AG04450 (cell line): ENCODE results near the gene DYNC1I1. TPM values are rescaled to one million over a fixed set of nuclear protein-coding genes. Genes with fewer than 3 reads are reported as not detected.

ENCODE experiments used
- CTCF ChIA-PET: fragments of 300-600, 350-600 bp; formaldehyde crosslinking; extraction: SDS; loops from one replicate; lab custom pipeline; 2022; ENCODE audit warnings: antibody characterized with exemption, inconsistent platforms; lab: Charles Lee
- POLR2A ChIA-PET: fragments of 350-600 bp; formaldehyde crosslinking; extraction: SDS; loops from one replicate; lab custom pipeline; 2021; ENCODE audit warnings: antibody characterized with exemption, inconsistent platforms; lab: Yijun Ruan, JAX
- DNase-seq: peaks from one replicate; pipeline ENCODE4 v3.0.0-alpha.2; 2011; ENCODE audit warnings: low read depth, low spot score
- H3K27ac ChIP-seq: one replicate; pipeline ENCODE4 v1.5.1; 2012; ENCODE audit warnings: low read depth, low read length, control low read depth
- H3K27me3 ChIP-seq: one replicate; pipeline ENCODE4 v1.6.0; 2012; ENCODE audit warnings: low read length; ENCODE audit not compliant: control insufficient read depth, insufficient read depth
- H3K4me3 ChIP-seq: 2 replicates; pipeline ENCODE4 v1.5.1; 2011; ENCODE audit warnings: mild to moderate bottlenecking, low read depth, low read length, control low read depth
- H3K9me3 ChIP-seq: 2 replicates; pipeline ENCODE4 v1.5.1; 2012; ENCODE audit warnings: low read length; ENCODE audit not compliant: control insufficient read depth, insufficient read depth
- CTCF ChIP-seq: IDR thresholded peaks from 2 replicates; pipeline ENCODE4 v1.5.1; 2011; ENCODE audit warnings: low read depth, low read length, control low read depth, inconsistent platforms
- polyA plus RNA-seq: library from polyadenylated mRNA; depleted of rRNA; stranded (reverse); fragments of >200 nt; gene quantifications from 2 replicates; pipeline ENCODE4 v1.2.3, GENCODE V29; 2011

DYNC1I1 gene
- polyA plus RNA-seq, 1 experiment, result 0.06 TPM

GRCh38 chr7:95980706-95981105 is 208.4 kb downstream of the DYNC1I1 start:
- ChIA-PET CTCF (no interaction called here), POLR2A (no interaction called here)
- no peak overlapping the region for H3K4me3 ChIP-seq
- H3K27me3 ChIP-seq, result no peaks in the 10 kb centered on the region
- no peak for TF ChIP-seq CTCF
- no peaks in the 10 kb centered on the region for H3K9me3 ChIP-seq
- H3K27ac ChIP-seq, result no peak overlapping the region
- no peak for DNase-seq

GRCh38 chr7:95986178-95986764 is 213.9 kb downstream of the DYNC1I1 start:
- H3K9me3 ChIP-seq, result no peaks in the 10 kb centered on the region
- POLR2A ChIA-PET, result no interaction called here
- CTCF ChIA-PET, result no interaction called here
- no peak for DNase-seq
- no peak for TF ChIP-seq CTCF
- no peak overlapping the region for H3K4me3 ChIP-seq
- no peak overlapping the region for H3K27ac ChIP-seq
- H3K27me3 ChIP-seq, result no peaks in the 10 kb centered on the region

- ChIA-PET CTCF (no interaction called here), POLR2A (no interaction called here)
- no peak overlapping the region for H3K4me3 ChIP-seq
- TF ChIP-seq CTCF, result no peak
- H3K27ac ChIP-seq, result no peak overlapping the region
- DNase-seq, result no peak
- no peaks in the 10 kb centered on the region for H3K9me3 ChIP-seq
- no peaks in the 10 kb centered on the region for H3K27me3 ChIP-seq
Observed at GRCh38 chr7:95989301-95989700, 216.9 kb downstream of the DYNC1I1 start.

- POLR2A ChIA-PET, result no interaction called here
- 0 out of 2 replicates have a peak, but pooled peaks have one; percentile 7 for TF ChIP-seq CTCF
- no peak overlapping the region for H3K27ac ChIP-seq
- no peaks in the 10 kb centered on the region for H3K9me3 ChIP-seq
- H3K4me3 ChIP-seq, result no peak overlapping the region
- DNase-seq, result no peak
- CTCF ChIA-PET, result no interaction called here
- no peaks in the 10 kb centered on the region for H3K27me3 ChIP-seq
Observed at GRCh38 chr7:95993380-95993779, 221.0 kb downstream of the DYNC1I1 start.

GRCh38 chr7:95996174-95996573 is 223.8 kb downstream of the DYNC1I1 start:
- DNase-seq, result no peak
- Histone ChIP-seq H3K9me3 (no peaks in the 10 kb centered on the region), H3K27ac (no peak overlapping the region), H3K27me3 (no peaks in the 10 kb centered on the region), H3K4me3 (no peak overlapping the region)
- TF ChIP-seq CTCF, result no peak
- CTCF ChIA-PET, result no interaction called here
- POLR2A ChIA-PET, result no interaction called here
